Astrocyte of the hippocampus (primary cell): Measurements from ENCODE around the gene MRPS5.
A peak's percentile ranks its signal among the peaks of the same experiment; 100 is the strongest.

ENCODE experiments used
- DNase-seq: peaks from one replicate; pipeline ENCODE4 v3.0.0; 2011; ENCODE audit warnings: low read depth, low spot score

MRPS5 gene

DNA sequence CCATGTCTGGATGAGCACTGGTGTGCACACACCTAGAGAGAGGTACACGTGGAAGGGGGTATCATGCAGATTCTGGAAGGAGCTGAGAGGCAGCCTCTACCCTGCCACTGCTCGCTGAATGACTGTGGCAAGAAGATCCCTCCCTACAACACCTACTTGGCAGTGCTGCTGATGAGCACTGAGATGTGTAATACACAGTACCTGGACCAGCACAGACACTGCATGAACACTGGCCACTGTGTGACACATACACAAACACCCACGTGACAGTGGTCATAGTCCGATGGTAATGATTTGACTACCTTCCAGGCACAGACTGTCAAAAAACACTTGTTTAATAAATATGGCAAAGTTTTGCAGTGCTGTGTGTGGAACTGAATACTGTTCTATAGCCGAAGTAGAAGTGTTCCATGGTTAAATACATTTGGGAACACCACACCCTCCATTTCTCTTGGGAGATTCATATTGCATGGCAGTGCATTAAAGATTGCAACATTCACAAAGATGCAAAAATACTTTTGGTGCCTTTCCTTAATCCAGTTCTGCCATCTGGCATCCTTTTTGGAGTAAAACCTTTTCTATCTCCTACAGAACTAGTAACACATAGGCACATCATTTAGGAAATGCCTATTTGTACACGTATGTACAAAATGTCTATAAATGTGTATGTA is 29.6 kb downstream of the MRPS5 start:
- DNase-seq, result no peak

DNA sequence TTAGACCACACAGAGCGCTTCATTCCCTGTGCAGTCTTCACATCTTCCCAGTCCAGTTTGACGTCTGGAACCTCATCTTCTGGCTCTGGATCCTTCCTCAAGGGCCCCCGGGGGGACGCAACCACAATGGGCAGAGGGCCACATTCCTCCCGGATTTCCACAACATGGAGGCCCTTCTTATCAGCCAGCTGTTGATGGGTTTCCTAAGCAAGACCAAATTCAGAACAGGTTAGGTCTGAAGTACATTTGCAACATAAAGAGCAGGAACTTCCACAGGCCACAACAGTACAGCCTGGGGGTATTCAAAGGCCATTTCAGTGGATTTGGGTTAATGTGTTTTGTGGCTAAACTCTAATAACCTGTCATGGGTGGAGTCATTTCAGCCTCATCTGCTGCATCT is 34.2 kb downstream of the MRPS5 start:
- DNase-seq, result no peak

DNA sequence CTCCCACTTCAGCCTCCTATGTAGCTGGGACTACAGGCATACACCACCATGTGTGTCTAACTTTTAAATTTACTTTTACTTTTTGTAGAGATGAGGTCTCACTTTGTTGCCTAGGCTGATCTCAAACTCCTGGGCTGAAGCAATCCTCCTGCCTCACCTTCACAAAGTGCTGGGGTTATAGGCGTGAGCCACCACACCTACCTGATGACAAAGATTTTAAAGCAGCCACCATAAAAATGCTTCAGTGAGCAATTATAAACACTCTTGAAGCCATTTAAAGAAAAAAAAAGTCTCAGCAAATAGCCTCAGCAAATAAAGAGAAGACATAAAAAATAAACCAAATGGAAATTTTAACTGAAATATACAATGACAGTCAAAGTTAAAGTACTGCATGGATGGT is 35.6 kb downstream of the MRPS5 start:
- DNase-seq, result no peak

DNA sequence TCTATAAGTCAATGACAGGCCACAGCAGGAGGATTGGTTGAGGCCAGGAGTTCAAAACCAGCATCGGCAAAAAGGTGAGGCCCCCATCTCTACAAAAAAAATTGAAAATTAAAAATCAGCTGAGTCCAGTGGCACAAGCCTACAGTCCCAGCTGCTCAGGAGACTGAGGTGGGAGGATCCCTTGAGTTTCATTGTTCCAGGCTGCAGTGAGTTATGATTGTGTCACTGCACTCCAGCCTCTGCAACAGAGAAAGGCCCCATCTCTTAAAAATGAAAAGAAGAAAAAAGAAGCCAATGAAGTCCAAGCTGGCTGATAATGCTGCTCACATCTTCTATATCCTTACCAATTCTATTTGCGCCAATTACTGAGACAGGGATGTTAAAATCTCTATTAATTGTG is 39.1 kb downstream of the MRPS5 start:
- DNase-seq, result no peak

DNA sequence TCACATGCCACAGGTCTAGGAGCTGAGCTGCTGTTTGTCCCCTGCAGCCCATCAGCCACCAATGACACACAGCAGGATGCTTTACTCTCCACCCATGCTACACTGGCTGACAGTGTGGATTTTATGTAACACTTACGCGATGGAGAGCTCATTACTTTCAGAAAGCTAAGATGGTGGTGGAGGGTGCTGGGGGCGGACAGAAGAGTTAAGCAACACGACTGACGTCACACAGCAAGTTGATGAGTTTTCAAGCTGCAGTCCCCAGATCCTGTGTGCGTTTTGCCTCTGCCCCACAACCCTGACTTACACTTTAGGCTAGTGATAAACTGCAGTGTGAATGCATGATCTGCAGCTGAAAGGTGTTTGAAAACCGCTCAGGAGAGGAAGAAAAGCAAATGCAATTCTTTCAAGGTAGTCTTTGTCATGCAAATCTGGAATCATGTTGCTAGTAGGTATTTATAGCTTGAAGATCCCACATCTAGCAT is 42.4 kb downstream of the MRPS5 start:
- DNase-seq, result no peak

DNA sequence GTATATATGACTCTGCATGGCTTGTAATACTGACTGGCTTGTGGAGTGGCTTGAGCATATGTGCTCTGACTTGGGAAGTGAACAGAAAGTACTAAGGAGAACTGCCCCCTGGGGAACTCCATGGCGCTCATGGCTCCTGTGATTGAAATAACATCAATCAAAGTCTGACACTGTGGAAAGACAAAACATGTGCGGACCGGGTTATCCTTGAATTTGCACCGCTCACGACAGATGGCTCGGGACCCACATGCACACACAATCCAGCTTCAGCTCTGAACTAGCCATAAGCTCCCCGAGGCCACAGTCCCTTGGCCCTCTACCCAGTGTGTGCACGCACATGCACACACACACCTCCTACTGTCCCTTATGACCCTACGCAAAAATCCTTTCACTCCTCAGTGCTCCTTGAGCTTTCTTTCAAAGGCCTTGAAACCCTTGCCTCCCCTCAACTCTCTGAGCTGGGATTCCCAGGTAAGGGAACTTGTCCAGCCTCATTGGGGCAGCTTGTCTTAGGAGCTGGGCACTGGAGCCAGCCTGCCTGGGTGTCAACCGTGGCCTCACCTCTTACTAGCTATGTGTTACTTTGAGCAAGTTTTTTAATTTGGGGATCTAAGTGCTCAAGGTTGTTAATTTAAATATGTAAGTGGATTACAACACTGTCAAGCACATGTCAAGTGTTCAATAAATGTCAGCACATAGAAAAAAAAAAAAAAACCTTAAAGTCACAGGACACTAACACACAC is 43.6 kb downstream of the MRPS5 start:
- no peak for DNase-seq

DNA sequence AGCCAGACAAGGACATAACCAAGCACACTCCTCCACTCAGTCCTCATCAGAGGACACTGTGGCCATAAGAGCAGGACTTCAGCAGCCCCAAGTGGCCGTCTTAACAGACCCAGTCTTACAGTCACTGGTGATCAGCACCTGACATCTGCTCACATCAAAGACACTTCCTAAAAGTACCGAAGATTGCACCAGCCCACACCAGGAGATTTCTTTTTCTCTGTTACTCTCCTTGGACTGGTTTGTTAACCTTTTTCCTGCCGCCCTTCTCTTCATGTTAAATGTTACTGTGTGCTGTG is 44.1 kb downstream of the MRPS5 start:
- DNase-seq, result no peak

DNA sequence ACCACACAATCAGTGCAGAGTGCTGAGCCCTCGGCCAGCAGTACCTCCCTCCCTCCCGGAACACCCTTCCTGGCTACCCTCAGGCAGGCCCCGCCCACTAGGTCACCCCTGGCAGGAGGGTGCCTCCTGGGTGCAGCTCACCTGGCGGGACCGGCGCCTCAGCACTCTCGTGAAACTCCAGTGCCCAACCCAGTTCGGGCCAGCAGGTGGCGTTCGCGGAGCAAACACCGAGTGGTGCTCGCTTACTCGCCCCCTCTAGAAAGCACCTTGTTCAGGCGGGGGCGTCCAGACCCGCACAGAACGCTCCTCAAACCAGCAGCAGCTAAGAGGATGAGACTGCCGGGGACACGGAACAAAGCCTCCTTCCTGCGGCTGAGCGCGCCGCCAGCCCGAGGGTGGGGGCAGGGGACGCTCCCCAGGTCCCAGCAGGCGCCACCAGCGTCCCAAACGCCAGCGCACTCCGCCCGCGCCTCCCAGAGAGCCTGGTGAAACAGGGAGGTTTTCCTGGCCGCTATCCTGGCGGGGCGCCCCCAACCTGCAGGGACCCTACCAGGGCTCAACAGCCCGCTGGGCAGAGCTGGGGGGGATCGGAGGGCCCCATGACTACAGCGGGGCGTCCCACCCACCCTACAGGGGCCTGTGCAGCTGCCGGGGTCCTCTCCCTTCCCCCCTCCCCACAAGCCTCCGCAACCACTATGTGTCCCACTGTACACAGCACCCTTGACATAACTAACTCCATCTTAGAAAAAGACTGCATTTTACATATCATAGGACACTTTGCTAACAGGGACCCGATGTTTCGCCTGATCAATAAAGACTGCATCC is 44.7 kb downstream of the MRPS5 start:
- DNase-seq, result peak; percentile 79

DNA sequence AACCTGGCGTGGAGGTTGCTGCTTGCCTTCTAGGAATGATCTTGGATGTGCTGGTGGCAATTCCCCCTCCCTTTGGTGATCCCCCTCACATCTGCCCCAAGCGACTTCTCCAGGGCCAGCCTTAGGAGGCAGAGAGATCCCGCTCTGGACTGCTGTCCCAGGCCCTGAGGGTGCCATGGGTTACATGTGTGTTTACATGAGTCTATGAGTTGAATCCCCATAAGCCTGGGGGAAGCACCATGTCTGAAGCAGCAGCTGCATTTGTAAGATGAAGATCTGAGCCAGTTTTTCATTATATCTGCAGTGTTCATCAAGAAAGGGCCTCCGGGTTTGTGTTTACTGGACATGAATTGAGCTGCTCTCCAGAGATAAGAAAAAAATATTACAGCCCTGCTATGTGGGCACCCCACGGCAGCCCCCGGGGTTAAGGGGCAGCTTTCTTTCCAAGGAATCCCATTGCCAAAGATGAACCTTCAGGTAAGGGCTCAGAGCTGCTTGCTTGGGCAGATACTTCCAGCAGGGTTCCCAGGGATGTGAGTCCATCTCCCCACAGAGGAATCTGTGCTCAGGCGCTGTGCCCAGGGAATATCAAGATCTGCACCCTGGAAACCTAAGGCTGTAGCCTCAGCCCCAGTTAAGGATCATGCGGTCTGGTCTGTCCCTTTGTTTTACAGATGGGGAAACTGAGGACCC is 46.0 kb downstream of the MRPS5 start:
- DNase-seq, result no peak

DNA sequence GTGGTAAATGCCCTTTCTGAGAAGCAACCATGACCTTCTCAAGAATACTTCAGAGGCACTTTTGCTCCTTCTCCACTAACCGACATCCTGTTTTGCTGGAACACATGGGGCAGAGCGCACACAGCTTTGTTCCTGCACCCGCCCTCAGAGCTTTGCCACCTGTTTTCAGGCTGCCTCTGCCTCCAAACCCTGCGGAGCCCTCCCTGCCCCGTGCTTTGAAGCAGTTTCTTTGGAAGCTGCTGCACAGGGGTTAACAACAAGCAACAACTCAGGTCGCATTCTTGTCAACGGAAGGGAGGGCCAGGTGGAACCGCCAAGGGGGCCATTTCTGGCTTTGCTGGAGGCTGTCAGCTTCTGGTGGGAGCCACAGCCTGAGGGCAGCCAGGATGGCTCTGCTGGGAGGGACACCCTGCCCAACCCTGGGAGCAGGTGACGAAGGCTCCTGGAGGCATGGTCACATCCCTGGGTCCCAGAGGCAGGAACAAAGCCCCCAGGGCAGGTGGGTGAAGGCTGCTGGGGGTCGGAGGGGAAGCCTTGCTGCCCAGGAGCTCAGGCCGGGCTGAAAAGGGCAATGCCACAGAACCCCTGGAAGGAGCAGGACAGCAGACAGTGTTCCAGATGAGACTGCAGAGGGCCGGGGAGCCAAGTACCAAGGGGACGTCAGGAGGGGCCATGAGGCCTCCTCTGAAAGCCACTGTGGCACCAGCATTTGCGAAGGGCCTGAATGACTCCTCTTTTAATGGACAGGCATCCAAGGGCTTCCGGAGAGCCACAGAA is 46.8 kb downstream of the MRPS5 start:
- no peak for DNase-seq

DNA sequence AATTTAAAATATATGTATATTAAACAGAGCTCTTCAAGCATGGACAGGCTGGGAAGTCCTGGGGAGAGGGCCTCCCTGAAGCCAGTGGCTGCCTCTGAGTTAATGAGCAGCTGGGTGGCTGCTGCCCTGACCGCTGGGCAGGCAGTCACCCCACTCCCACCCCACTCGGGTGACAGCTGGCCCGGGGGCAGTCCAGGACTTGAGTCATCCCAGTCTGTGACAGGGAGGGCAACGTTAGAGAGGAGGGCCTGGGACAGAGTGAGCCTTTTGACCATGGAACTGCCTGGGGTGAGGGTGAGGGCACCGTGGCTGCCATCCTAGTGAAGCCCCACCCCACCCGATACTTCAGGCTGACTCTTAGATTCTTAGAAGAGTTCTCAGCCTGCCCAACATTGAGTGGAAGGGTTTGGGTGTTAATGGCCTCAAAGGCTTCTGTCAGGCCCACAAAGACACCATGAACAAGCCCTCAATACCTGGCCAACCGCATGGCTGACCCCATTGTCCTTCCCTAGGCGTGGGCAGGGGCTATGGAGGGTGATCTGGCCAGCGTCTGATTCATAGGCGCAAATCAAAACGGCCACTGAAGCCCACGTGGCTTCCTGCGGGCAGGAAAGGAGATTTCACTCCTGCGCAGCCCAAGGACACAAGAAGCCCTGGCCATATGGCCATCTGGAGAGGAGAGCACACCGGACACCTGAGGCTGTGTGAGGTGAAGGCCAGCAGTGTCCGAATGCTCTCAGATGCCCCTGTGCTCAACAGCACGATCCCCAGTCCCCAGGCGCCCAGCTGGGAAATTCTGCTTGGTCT is 47.5 kb downstream of the MRPS5 start:
- no peak for DNase-seq

DNA sequence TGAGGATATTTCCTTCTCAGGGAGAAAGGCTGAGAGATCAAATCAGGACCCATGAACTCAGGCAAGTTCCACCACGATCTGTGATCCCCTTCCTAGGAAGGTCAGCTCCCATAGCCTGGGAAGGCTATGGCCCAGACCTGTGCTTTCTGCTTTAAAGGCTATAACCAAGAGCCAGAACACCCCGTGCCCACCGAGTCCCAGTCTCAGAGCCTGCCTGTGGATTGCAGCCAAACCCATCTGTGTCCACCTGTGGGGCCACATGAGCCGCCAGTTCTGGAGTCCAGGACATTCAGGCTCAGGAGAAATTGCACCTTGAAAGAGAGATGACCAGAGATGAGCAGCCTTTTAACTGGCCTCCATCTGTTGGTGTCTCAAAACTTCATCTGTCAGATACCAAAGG is 49.2 kb downstream of the MRPS5 start:
- DNase-seq, result no peak

DNA sequence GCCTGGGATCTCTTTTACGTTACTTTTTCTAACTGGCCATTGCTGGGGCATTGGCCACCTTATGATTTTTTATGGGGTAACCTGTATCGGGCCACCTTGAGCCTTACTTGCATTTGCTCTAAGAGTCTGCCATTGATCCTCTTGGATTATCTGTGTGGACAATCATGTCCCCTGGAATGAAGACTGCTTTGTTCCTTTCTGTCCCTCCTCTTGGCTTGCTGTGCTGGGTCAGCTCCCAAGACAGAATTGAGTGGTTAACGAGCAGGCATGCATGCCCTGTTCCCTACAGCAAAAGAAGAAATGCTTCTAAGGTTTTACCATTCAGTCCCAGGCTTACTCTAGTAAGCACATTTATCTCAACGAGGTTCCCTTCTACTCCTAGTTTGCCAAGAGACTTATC is 49.8 kb downstream of the MRPS5 start:
- DNase-seq, result no peak

DNA sequence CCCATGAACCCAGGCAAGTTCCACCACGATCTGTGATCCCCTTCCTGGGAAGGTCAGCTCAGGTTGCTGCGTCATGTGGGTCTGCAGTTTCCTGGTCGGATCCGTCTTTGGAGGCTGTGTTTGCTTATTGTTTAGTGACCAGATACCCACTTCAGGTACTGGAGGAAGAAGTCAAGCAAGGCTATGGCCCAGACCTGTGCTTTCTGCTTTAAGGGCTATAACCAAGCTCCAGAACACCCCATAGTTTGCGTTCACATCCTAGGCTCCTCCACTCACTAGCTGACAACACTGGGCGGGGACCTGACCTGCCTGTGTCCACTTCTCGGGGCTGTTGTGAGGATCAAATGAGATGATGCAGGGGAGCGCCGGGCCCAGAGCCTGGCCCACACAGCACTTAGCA is 52.1 kb downstream of the MRPS5 start:
- DNase-seq, result no peak

DNA sequence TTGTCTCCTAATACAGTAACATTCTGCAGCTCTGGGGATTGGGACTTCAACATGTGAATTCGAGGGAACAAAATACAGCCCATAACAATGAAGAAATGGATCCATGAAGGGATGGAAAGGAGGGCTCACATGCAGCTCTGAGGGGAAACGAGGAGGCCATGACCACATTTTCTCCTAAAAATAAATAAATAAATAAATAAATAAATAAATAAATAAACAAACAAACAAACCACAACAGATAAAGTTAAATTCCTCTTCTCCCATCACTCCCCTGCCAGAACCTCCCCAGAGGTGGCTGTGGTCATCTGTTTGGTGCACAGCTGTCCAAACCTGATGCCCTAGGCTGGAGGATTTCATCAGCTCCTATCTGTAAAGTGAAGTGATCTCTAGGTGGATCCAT is 53.4 kb downstream of the MRPS5 start:
- DNase-seq, result no peak

DNA sequence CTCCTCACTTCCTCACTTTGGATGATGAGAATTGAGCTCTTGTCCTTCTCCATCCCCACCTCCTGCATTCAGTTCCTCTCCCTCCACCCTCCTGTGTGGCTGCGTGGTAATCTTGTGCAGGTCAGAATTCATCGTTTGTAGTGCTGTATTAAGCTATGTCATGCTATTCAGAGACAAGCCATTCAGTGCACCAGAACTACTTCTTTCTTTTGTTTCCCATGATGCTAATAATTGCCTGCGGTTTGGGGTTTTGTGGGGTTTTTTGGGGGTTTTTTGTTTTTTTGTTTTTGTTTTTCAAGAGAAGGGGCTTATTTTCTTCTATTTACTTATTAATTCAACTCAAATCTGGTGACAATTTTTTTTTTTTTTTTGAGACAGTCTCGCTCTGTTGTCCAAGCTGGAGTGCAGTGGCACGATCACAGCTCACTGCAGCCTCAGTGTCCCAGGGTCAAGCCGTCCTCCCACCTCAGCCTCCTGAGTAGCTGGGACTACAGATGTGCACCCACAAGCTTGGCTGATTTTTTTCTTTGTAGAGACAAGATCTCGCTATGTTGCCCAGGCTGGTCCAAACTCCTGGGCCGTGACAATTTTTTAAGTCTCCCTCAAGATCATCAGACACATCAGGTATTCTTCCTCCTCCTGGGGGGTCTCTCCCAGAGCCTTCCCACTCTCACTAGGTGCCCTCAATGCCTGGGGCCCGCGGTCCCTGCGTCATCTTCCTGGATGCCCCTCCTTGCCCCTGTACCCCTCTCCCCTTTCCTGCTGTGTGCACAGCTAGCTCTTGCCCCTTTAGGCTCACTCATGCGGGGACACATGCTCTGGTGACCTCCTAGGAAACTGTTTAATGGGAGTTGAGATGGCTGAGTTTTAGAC is 58.3 kb downstream of the MRPS5 start:
- DNase-seq, result no peak

DNA sequence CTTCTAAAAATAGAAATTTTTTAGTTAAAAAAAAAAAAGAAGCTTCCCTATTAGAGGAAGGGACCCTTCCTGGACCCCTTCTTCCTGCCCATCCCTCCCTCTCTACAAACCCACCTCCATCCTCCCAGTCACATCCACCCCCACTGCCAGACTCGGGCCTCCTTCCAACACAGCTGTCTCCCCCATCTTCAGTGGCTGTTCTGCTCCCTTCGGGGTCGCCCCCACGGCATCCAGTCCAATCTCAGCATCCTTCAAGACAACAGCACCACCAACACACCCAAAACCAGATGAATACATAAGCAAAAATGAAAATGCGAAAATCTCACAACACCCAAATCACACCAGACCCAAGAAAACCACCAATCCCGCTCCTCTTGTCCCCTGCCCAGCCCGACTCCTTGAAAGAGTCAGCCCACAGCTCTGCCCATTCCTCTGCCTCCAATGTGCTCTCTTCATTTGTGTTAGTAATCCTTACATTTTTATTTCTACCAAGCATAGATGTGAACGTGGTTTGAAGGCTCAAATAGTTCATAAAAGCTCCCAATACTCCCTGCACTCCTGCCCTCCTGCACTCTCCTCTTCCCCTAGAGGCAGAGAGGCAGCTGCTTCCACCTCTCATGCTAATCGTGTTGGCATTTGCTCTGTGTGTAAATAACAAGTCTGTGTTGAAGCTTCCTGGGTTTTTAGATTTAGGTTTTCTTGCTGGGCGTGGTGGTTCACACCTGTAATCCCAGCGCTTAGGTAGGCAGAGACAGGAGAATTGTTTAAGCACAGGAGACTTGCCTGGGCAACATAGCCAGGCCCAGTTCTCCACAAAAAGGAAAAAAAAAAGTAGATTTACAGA is 59.1 kb downstream of the MRPS5 start:
- no peak for DNase-seq

DNA sequence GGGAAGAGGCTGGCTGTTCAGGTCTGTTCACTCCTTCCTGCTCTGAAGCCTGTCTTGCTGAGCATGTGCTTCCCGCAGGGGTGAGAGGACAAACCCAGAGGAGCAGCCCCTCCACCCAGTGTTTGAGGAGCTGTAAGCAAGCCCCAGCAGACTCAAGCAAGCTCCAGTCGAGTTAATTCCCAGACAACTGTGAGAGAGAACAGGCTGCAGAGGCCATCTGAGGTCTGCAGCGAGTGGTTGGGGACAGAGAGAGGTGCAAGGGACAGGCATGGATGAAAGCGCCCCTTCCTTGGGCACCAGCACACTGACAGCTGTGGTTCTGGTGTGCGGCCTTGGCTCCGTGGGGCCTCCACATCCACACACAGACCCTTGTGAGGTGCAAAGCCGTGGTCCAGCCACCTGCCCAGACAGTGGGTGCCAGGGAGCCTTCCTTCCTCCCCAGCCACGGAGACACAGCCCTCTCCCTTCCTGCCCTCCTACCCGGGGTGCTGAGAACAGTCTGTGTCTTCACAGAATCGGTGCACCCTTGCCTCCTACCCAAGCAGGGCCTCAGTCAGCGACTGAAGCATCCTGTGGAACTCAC is 59.9 kb downstream of the MRPS5 start:
- DNase-seq, result no peak
